Neural progenitor cell (in vitro differentiated cells): ENCODE measurements around the gene PSPN. TPM values are rescaled to one million over a fixed set of nuclear protein-coding genes. Genes with fewer than 3 reads are reported as not detected.

ENCODE experiments used
- DNase-seq: peaks from one replicate; pipeline ENCODE4 v3.0.0-alpha.2; 2016; ENCODE audit warnings: low spot score
- H2AFZ ChIP-seq: fragments of 200-600 bp; sonication (generic); replicated peaks from 2 replicates; pipeline ENCODE4 v1.6.1; 2016; ENCODE audit warnings: antibody characterized with exemption
- H3F3A ChIP-seq: fragments of 200-600 bp; sonication (generic); 2 replicates; pipeline ENCODE4 v1.6.1; 2016; ENCODE audit warnings: antibody characterized with exemption, low read depth
- H3K27ac ChIP-seq: fragments of 200-600 bp; sonication (generic); 2 replicates; pipeline ENCODE4 v1.5.1; 2016; ENCODE audit warnings: mild to moderate bottlenecking
- H3K27me3 ChIP-seq: fragments of 200-600 bp; sonication (generic); 2 replicates; pipeline ENCODE4 v1.6.1; 2016; ENCODE audit warnings: mild to moderate bottlenecking, moderate library complexity
- H3K36me3 ChIP-seq: fragments of 200-600 bp; sonication (generic); 2 replicates; pipeline ENCODE4 v1.5.1; 2016
- H3K4me1 ChIP-seq: fragments of 200-600 bp; sonication (generic); 2 replicates; pipeline ENCODE4 v1.6.1; 2016; ENCODE audit warnings: mixed run types
- H3K4me2 ChIP-seq: fragments of 200-600 bp; sonication (generic); 2 replicates; pipeline ENCODE4 v1.6.1; 2016
- H3K4me3 ChIP-seq: fragments of 200-600 bp; sonication (generic); 2 replicates; pipeline ENCODE4 v1.5.1; 2016
- H3K79me2 ChIP-seq: fragments of 200-600 bp; sonication (generic); 2 replicates; pipeline ENCODE4 v1.6.1; 2016; ENCODE audit warnings: low read depth
- H3K9ac ChIP-seq: fragments of 200-600 bp; sonication (generic); 2 replicates; pipeline ENCODE4 v1.6.1; 2016
- H3K9me3 ChIP-seq: fragments of 200-600 bp; sonication (generic); 2 replicates; pipeline ENCODE4 v1.5.1; 2016; ENCODE audit warnings: low read depth
- H4K20me1 ChIP-seq: fragments of 200-600 bp; sonication (generic); 2 replicates; pipeline ENCODE4 v1.6.1; 2016; ENCODE audit warnings: low read depth
- H3K27ac Mint-ChIP-seq: 3 replicates; pipeline ENCODE4 v1.8.0; 2021; ENCODE audit warnings: mixed read lengths
- H3K27me3 Mint-ChIP-seq: 2 replicates; pipeline ENCODE4 v1.8.0; 2022; ENCODE audit warnings: low read depth, mild to moderate bottlenecking, inconsistent platforms, moderate library complexity, mixed read lengths; ENCODE audit not compliant: insufficient read depth
- H3K36me3 Mint-ChIP-seq: 3 replicates; pipeline ENCODE4 v1.8.0; 2021; ENCODE audit warnings: mixed read lengths
- H3K4me1 Mint-ChIP-seq: 3 replicates; pipeline ENCODE4 v1.8.0; 2021; ENCODE audit warnings: mixed read lengths
- H3K4me3 Mint-ChIP-seq: 3 replicates; pipeline ENCODE4 v1.8.0; 2021; ENCODE audit warnings: mild to moderate bottlenecking, moderate library complexity, mixed read lengths
- H3K9me3 Mint-ChIP-seq: 3 replicates; pipeline ENCODE4 v1.8.0; 2020; ENCODE audit warnings: mixed read lengths
- EZH2 ChIP-seq: fragments of 200-600 bp; sonication (generic); IDR thresholded peaks from 2 replicates; pipeline ENCODE4 v1.6.1; 2017; ENCODE audit warnings: antibody characterized with exemption, mild to moderate bottlenecking, moderate library complexity
- EZH2phosphoT487 ChIP-seq: fragments of 200-600 bp; sonication (generic); IDR thresholded peaks from 2 replicates; pipeline ENCODE4 v1.6.1; 2017; ENCODE audit warnings: antibody characterized with exemption
- total RNA-seq: library from RNA; depleted of rRNA; stranded (reverse); fragments of >200 nt; gene quantifications from 2 replicates; pipeline ENCODE4 v1.2.3, GENCODE V29; 2015; ENCODE audit warnings: low replicate concordance
- TF ChIP-seq, protein P1 (sequence below): fragments of 200-600 bp; sonication (generic); IDR thresholded peaks from 2 replicates; pipeline ENCODE4 v1.5.1; 2017; ENCODE audit warnings: antibody characterized with exemption, mild to moderate bottlenecking

PSPN gene
- 0.92 and 2.7 TPM in 2 replicates for total RNA-seq

DNA sequence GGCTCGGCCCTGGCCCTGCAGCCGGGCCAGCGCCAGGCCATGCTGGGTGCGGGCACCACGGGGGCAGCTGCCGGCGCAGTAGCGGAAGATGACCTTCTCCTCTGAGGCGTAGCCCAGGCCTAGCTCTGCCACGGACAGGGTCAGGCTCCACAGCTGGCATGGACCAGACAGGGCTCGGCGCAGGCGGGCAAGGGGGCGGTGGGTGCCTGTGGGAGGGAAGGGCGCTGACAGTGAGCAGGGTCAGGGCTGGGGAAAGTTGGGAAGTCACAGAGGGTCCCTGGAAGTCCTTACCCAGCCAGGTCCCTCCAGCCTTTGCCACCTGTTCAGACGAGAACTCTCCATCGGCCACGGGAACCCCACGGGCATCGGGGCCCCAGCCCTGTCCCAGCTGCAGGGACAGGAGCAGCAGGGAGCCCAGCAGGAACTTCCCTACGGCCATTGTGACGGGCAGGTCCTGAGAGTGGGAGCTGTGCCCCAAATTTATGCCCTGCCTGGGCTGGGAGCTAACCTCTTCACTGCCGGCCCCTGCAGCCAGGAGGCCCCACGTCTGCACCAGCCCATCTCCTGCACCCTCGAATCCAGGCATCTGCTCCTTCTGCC, at the start of gene PSPN:
PSPN (minus strand) TSS at position 523 of the 600 bp plus-strand sequence; CDS start at position 439, 84 bp downstream.
- Histone ChIP-seq H3K36me3 (no peaks in the 10 kb centered on the region), H2AFZ (no peak within 1 kb of the TSS), H4K20me1 (peaks cover 7% of the 10 kb centered on the region), H3K4me3 (no peak within 1 kb of the TSS), H3K79me2 (peaks cover 10% of the 10 kb centered on the region), H3K9me3 (no peaks in the 10 kb centered on the region), H3K4me2 (no peak within 1 kb of the TSS), H3K4me1 (peaks cover 4% of the 10 kb centered on the region), H3K27me3 (no peaks in the 10 kb centered on the region), H3K27ac (no peak within 1 kb of the TSS), H3K9ac (no peak within 1 kb of the TSS), H3F3A (peaks cover 28% of the 10 kb centered on the region)
- H3K4me3 Mint-ChIP-seq: peak within 1 kb of the TSS; percentile 57
- H3K4me1 Mint-ChIP-seq: peaks cover 9% of the 10 kb centered on the region
- no peak for DNase-seq
- TF ChIP-seq, protein P1, sequence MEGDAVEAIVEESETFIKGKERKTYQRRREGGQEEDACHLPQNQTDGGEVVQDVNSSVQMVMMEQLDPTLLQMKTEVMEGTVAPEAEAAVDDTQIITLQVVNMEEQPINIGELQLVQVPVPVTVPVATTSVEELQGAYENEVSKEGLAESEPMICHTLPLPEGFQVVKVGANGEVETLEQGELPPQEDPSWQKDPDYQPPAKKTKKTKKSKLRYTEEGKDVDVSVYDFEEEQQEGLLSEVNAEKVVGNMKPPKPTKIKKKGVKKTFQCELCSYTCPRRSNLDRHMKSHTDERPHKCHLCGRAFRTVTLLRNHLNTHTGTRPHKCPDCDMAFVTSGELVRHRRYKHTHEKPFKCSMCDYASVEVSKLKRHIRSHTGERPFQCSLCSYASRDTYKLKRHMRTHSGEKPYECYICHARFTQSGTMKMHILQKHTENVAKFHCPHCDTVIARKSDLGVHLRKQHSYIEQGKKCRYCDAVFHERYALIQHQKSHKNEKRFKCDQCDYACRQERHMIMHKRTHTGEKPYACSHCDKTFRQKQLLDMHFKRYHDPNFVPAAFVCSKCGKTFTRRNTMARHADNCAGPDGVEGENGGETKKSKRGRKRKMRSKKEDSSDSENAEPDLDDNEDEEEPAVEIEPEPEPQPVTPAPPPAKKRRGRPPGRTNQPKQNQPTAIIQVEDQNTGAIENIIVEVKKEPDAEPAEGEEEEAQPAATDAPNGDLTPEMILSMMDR: no peak
- no peak for TF ChIP-seq EZH2phosphoT487
- no peak for TF ChIP-seq EZH2
- H3K27me3 Mint-ChIP-seq: peaks cover 17% of the 10 kb centered on the region
- H3K36me3 Mint-ChIP-seq: peaks cover 14% of the 10 kb centered on the region
- no peaks in the 10 kb centered on the region for H3K9me3 Mint-ChIP-seq
- H3K27ac Mint-ChIP-seq: no peak within 1 kb of the TSS

GRCh38 chr19:6424939-6425731, 49.4 kb upstream of the PSPN start:
- H3K27ac Mint-ChIP-seq: peak overlapping the region; percentile 65
- peak overlapping the region; percentile 86 for H3K4me3 Mint-ChIP-seq
- Histone ChIP-seq H3K27ac (no peak overlapping the region), H4K20me1 (peaks cover 40% of the 10 kb centered on the region), H3K36me3 (no peaks in the 10 kb centered on the region), H3K4me3 (no peak overlapping the region), H3K4me1 (peaks cover 13% of the 10 kb centered on the region), H3K9ac (no peak overlapping the region), H3K79me2 (peaks cover 41% of the 10 kb centered on the region), H3F3A (peaks cover 8% of the 10 kb centered on the region), H3K27me3 (peaks cover 10% of the 10 kb centered on the region), H2AFZ (no peak overlapping the region), H3K4me2 (no peak overlapping the region), H3K9me3 (no peaks in the 10 kb centered on the region)
- peaks cover 9% of the 10 kb centered on the region for H3K36me3 Mint-ChIP-seq
- TF ChIP-seq, protein P1: no peak
- TF ChIP-seq EZH2phosphoT487: no peak
- no peak for TF ChIP-seq EZH2
- DNase-seq: peak; percentile 100
- H3K27me3 Mint-ChIP-seq: peaks cover 11% of the 10 kb centered on the region
- no peaks in the 10 kb centered on the region for H3K9me3 Mint-ChIP-seq
- peaks cover 28% of the 10 kb centered on the region for H3K4me1 Mint-ChIP-seq

DNA sequence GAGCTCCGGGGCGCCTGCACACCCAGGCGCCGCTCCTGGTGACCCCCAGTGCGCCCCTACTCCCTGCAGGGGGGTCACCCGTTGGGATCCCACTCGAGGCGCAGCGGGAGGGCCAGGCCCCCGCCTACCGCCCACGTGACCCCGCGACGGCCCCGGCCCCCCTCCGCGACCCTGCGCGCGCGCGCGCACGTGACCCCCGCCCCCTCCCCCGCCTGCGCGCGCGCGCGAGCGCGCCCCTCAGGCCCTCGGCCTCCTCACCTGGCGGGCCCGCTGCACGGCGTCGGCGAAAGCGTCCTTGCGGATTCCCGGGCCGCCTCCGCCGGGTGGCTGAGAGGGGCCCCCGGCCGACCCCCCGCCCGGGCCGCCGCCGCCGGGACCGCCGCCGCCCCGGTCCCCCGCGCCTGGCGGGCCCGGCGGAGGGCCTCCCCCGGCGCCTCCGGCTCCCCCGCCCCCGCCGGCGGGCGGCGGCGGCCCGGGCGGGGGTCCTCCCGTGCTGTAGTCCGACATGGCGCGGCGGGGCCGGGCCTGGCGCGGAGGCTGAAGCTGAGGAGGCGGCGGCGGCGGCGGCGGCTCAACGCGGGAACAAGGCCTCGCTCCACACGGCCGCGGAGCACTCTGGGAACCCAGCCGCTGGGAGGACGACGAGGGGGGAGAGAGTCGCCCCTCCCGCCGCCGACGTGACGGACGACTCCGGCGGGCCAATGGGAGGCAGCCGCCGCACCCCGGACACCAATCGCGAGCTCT, 48.6 kb upstream of the PSPN start, which contains the start of gene KHSRP:
KHSRP (minus strand) TSS at position 617 of the 744 bp plus-strand sequence; CDS start at position 507, 110 bp downstream.
- Histone ChIP-seq H3K9ac (peak within 1 kb of the TSS; percentile 84), H4K20me1 (peaks cover 48% of the 10 kb centered on the region), H3K79me2 (peaks cover 48% of the 10 kb centered on the region), H3K27me3 (peaks cover 3% of the 10 kb centered on the region), H3K27ac (no peak within 1 kb of the TSS), H3K4me3 (peak within 1 kb of the TSS; percentile 71), H3K36me3 (no peaks in the 10 kb centered on the region), H3K9me3 (no peaks in the 10 kb centered on the region), H3K4me2 (peak within 1 kb of the TSS; percentile 82), H2AFZ (no peak within 1 kb of the TSS), H3K4me1 (peaks cover 13% of the 10 kb centered on the region), H3F3A (peaks cover 8% of the 10 kb centered on the region)
- peaks cover 28% of the 10 kb centered on the region for H3K4me1 Mint-ChIP-seq
- H3K27me3 Mint-ChIP-seq: peaks cover 7% of the 10 kb centered on the region
- no peaks in the 10 kb centered on the region for H3K9me3 Mint-ChIP-seq
- DNase-seq: peak; percentile 67
- peak within 1 kb of the TSS; percentile 96 for H3K4me3 Mint-ChIP-seq
- H3K27ac Mint-ChIP-seq: peak within 1 kb of the TSS; percentile 65
- TF ChIP-seq EZH2 (no peak), EZH2phosphoT487 (no peak)
- TF ChIP-seq, protein P1: no peak
- peaks cover 11% of the 10 kb centered on the region for H3K36me3 Mint-ChIP-seq
